Tibial nerve (tissue), 4 donors: ENCODE results near the gene IFT172. TPM values are rescaled to one million over a fixed set of nuclear protein-coding genes. Genes with fewer than 3 reads are reported as not detected.

ENCODE experiments used
- DNase-seq, 2 donors: peaks; one replicate each; pipeline ENCODE4 v3.0.0-alpha.2; 2019; ENCODE audit warnings: low spot score in 2 of 2
- H3K27ac ChIP-seq, 4 donors: fragments of 200-600 bp; sonication (generic) in 3 of 4; one replicate each; pipeline ENCODE4 v1.5.1; 2017 to 2019; ENCODE audit warnings: mild to moderate bottlenecking in 1 of 4
- H3K27me3 ChIP-seq, 2 donors: fragments of 200-600 bp; sonication (generic) in 1 of 2; one replicate each; pipeline versions ENCODE4 v1.5.1 to v1.6.0; 2017 to 2019
- H3K36me3 ChIP-seq, 3 donors: fragments of 200-600 bp; sonication (generic); one replicate each; pipeline ENCODE4 v1.5.1; 2018 to 2019
- H3K4me1 ChIP-seq, 4 donors: fragments of 200-600 bp; sonication (generic) in 3 of 4; one replicate each; pipeline ENCODE4 v1.5.1; 2017 to 2019
- H3K4me3 ChIP-seq, 4 donors: fragments of 200-600 bp; sonication (generic) in 3 of 4; one replicate each; pipeline ENCODE4 v1.5.1; 2017 to 2019; ENCODE audit warnings: mild to moderate bottlenecking in 1 of 4, moderate library complexity in 1 of 4
- H3K9me3 ChIP-seq, 4 donors: fragments of 200-600 bp; sonication (generic) in 3 of 4; one replicate each; pipeline ENCODE4 v1.5.1; 2017 to 2019
- EP300 ChIP-seq, 2 donors: sonication (generic); formaldehyde crosslinking; IDR thresholded peaks; one replicate each; pipeline ENCODE4 v1.6.1; 2017; ENCODE audit warnings: antibody characterized with exemption in 2 of 2, mild to moderate bottlenecking in 1 of 2
- POLR2A ChIP-seq, 2 donors: fragments of 450-650 bp; IDR thresholded peaks; one replicate each; pipeline ENCODE4 v1.6.1; 2017; ENCODE audit warnings: antibody characterized with exemption in 2 of 2, mild to moderate bottlenecking in 2 of 2, moderate library complexity in 2 of 2
- WGBS, 2 donors: methylation state at CpG; one replicate each; pipeline ENCODE4 v1.1.5; 2018; 5-methylcytosine and 5-hydroxymethylcytosine counted together
- total RNA-seq, 4 donors: library from RNA; depleted of rRNA; stranded (reverse); fragments of >200 nt; gene quantifications; one replicate each; pipeline ENCODE4 v1.1.0, GENCODE V29; 2016
- TF ChIP-seq, protein P1 (sequence below), 5 experiments: fragments of 200-600 bp in 3 of 5; fragments of 450-650 bp in 2 of 5; sonication (generic) in 3 of 5; IDR thresholded peaks; one replicate each; pipeline ENCODE4 v1.5.1; 2016 to 2019; ENCODE audit warnings: antibody characterized with exemption in 5 of 5, mild to moderate bottlenecking in 3 of 5, moderate library complexity in 2 of 5

The IFT172 gene
- total RNA-seq, 4 donors from 2014 or later = 27.8 to 61.4 (median 40.9) TPM

DNA sequence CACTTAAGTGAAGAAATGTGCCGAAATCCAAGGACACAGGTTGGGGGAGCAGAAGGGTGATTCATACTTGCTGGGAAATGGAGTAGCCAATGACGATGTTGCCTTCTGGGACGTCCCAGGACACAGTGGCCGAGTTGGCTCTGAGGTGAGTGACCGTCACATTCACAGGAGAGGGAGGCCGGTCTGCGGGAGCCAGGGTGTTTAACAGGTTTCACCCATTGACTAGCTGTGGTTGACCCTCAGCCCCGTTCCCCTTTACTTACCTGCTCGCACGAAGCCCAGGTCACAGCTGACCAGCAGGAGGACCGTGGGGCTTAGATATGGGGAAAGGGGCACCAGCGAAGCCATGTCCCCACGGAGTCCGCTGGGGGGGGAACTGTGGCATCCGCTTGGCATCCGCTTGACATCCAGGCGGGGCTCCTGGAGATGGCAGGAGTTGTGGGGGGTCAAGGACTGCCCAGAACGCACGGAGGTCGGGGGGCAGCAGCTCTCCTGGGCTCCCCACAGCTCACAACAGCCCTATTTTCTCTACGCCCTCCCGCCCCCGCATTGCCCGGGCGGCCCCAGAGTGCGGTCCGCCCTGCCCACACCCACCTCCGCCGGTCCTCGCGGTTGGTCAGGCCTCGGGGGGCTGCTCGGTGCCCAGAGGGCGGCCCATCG, 4.9 kb upstream of the IFT172 start:
- Histone ChIP-seq H3K4me3 (peak overlapping the region; percentile 45 to 73 (median 48)), H3K36me3 (peaks cover 0 to 6% (median 0%) of the 10 kb centered on the region in 3 donors), H3K27me3 (peaks cover 0 to 14% of the 10 kb centered on the region in 2 donors), H3K4me1 (peaks cover 0 to 22% (median 3%) of the 10 kb centered on the region in 4 donors), H3K9me3 (no peaks in the 10 kb centered on the region), H3K27ac (peak overlapping the region in 3 of 4 donors; percentile 3 to 72 (median 46))
- WGBS, 2 donors = 14 to 25% methylated on average over 21 to 27 of the region's 35 CpGs
- DNase-seq = peak in 1 of 2 donors; percentile 23
- TF ChIP-seq EP300 (IDR thresholded peaks at IDR 0.05) = peak in 1 of 2 donors; percentile 48
- no peak for TF ChIP-seq POLR2A (IDR thresholded peaks at IDR 0.05)

GRCh38 chr2:27493948-27494283, 4.4 kb upstream of the IFT172 start:
- Histone ChIP-seq H3K9me3 (no peaks in the 10 kb centered on the region), H3K36me3 (peaks cover 0 to 6% (median 0%) of the 10 kb centered on the region in 3 donors), H3K27ac (peak overlapping the region in 1 of 4 donors; percentile 72), H3K4me3 (no peak overlapping the region), H3K4me1 (peaks cover 0 to 26% (median 8%) of the 10 kb centered on the region in 4 donors), H3K27me3 (peaks cover 0 to 9% of the 10 kb centered on the region in 2 donors)
- DNase-seq = no peak
- TF ChIP-seq EP300 (IDR thresholded peaks at IDR 0.05) (no peak), POLR2A (IDR thresholded peaks at IDR 0.05) (no peak)
- TF ChIP-seq, protein P1, sequence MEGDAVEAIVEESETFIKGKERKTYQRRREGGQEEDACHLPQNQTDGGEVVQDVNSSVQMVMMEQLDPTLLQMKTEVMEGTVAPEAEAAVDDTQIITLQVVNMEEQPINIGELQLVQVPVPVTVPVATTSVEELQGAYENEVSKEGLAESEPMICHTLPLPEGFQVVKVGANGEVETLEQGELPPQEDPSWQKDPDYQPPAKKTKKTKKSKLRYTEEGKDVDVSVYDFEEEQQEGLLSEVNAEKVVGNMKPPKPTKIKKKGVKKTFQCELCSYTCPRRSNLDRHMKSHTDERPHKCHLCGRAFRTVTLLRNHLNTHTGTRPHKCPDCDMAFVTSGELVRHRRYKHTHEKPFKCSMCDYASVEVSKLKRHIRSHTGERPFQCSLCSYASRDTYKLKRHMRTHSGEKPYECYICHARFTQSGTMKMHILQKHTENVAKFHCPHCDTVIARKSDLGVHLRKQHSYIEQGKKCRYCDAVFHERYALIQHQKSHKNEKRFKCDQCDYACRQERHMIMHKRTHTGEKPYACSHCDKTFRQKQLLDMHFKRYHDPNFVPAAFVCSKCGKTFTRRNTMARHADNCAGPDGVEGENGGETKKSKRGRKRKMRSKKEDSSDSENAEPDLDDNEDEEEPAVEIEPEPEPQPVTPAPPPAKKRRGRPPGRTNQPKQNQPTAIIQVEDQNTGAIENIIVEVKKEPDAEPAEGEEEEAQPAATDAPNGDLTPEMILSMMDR (IDR thresholded peaks at IDR 0.05) = no peak
- 88 to 90% methylated on average over 8 to 13 of the region's 13 CpGs for WGBS, 2 donors

- Histone ChIP-seq H3K4me3 (no peak overlapping the region), H3K27ac (no peak overlapping the region), H3K27me3 (peaks cover 0 to 6% of the 10 kb centered on the region in 2 donors), H3K36me3 (peaks cover 0 to 6% (median 0%) of the 10 kb centered on the region in 3 donors), H3K4me1 (peaks cover 0 to 38% (median 14%) of the 10 kb centered on the region in 4 donors), H3K9me3 (no peaks in the 10 kb centered on the region)
- no peak for TF ChIP-seq EP300 (IDR thresholded peaks at IDR 0.05)
- no peak for TF ChIP-seq POLR2A (IDR thresholded peaks at IDR 0.05)
- TF ChIP-seq, protein P1 (IDR thresholded peaks at IDR 0.05) = no peak
- DNase-seq = no peak
- 84 to 86% methylated on average over 4 of the region's 4 CpGs for WGBS, 2 donors
Observed at GRCh38 chr2:27492557-27492956, 3.0 kb upstream of the IFT172 start.

- TF ChIP-seq POLR2A (IDR thresholded peaks at IDR 0.05) = no peak
- TF ChIP-seq, protein P1 (IDR thresholded peaks at IDR 0.05) = no peak
- TF ChIP-seq EP300 (IDR thresholded peaks at IDR 0.05) = no peak
- Histone ChIP-seq H3K9me3 (no peaks in the 10 kb centered on the region), H3K4me1 (peaks cover 0 to 26% (median 11%) of the 10 kb centered on the region in 4 donors), H3K4me3 (peak overlapping the region; percentile 53 to 81 (median 62)), H3K36me3 (peaks cover 0 to 23% (median 0%) of the 10 kb centered on the region in 3 donors), H3K27ac (peak overlapping the region; percentile 46 to 85 (median 64)), H3K27me3 (no peaks in the 10 kb centered on the region)
- DNase-seq = no peak
- 3 to 4% methylated on average over 11 of the region's 11 CpGs for WGBS, 2 donors
Observed at GRCh38 chr2:27489118-27489497, 435 bp downstream of the IFT172 start.

GRCh38 chr2:27485496-27485895, 4.0 kb downstream of the IFT172 start:
- Histone ChIP-seq H3K27ac (no peak overlapping the region), H3K4me3 (no peak overlapping the region), H3K4me1 (peaks cover 0 to 21% (median 11%) of the 10 kb centered on the region in 4 donors), H3K36me3 (peaks cover 0 to 53% (median 3%) of the 10 kb centered on the region in 3 donors), H3K9me3 (no peaks in the 10 kb centered on the region), H3K27me3 (no peaks in the 10 kb centered on the region)
- 54 to 61% methylated on average over 3 of the region's 3 CpGs for WGBS, 2 donors
- no peak for DNase-seq
- TF ChIP-seq EP300 (IDR thresholded peaks at IDR 0.05) (no peak), POLR2A (IDR thresholded peaks at IDR 0.05) (no peak)
- TF ChIP-seq, protein P1 (IDR thresholded peaks at IDR 0.05) = no peak
